Inferior parietal cortex (tissue), 1 donor: ENCODE data around the gene SNRNP70.

Experiments
- DNase-seq: peaks from one replicate; pipeline ENCODE4 v3.0.0-alpha.2; 2016; ENCODE audit errors: extremely low spot score

Gene SNRNP70

GRCh38 chr19:49098795-49099194 is 13.5 kb downstream of the SNRNP70 start:
- DNase-seq: no peak

GRCh38 chr19:49101160-49101559 is 15.9 kb downstream of the SNRNP70 start:
- DNase-seq: no peak

- no peak for DNase-seq
Observed at GRCh38 chr19:49102303-49102702, 17.1 kb downstream of the SNRNP70 start.

- no peak for DNase-seq
Observed at GRCh38 chr19:49103331-49104085, 18.3 kb downstream of the SNRNP70 start.

- no peak for DNase-seq
Observed at GRCh38 chr19:49104229-49104864, 19.1 kb downstream of the SNRNP70 start.

GRCh38 chr19:49106648-49107135 is 21.4 kb downstream of the SNRNP70 start:
- no peak for DNase-seq

- no peak for DNase-seq
Observed at GRCh38 chr19:49107625-49108459, 22.6 kb downstream of the SNRNP70 start.

- DNase-seq: no peak
Observed at GRCh38 chr19:49109051-49109450, 23.8 kb downstream of the SNRNP70 start.

GRCh38 chr19:49109569-49110233 is 24.4 kb downstream of the SNRNP70 start:
- no peak for DNase-seq

GRCh38 chr19:49110567-49110966 is 25.3 kb downstream of the SNRNP70 start:
- no peak for DNase-seq

- DNase-seq: no peak
Observed at GRCh38 chr19:49111218-49111998, 26.2 kb downstream of the SNRNP70 start.

GRCh38 chr19:49113762-49114629 is 28.7 kb downstream of the SNRNP70 start, which contains the start of gene LIN7B:
TSS of gene LIN7B (plus strand) at chr19:49114370. CDS start at chr19:49114405, 35 bp downstream.
- DNase-seq: no peak

GRCh38 chr19:49114630-49115363 is 29.5 kb downstream of the SNRNP70 start:
- DNase-seq: no peak

GRCh38 chr19:49116544-49116943 is 31.3 kb downstream of the SNRNP70 start:
- no peak for DNase-seq

- DNase-seq: no peak
Observed at GRCh38 chr19:49117677-49118564, 32.7 kb downstream of the SNRNP70 start.

- DNase-seq: peak; percentile 93
Observed at GRCh38 chr19:49118565-49119410, 33.5 kb downstream of the SNRNP70 start, which contains the start of gene C19orf73. TSS of gene C19orf73 (minus strand) at chr19:49119143. CDS start at chr19:49119022, 121 bp downstream.
